HCT116 (cell line): ENCODE results near the gene PLCB1. TPM values are rescaled to one million over a fixed set of nuclear protein-coding genes. Genes with fewer than 3 reads are reported as not detected.

ENCODE experiments used
- ATAC-seq: fragments of 200-7000 bp; cut with Tn5 transposase; 2 replicates; pipeline ENCODE4 v1.9.1; 2020; ENCODE audit warnings: mild to moderate bottlenecking, moderate library complexity
- BruUV-seq: library from RNA; stranded (reverse); fragments of 400-500 nt; replicated peaks from 2 replicates; lab custom pipeline; 2021; lab: Mats Ljungman, UMichigan
- CTCF ChIA-PET: fragments of 300-600 bp; sonication (Branson Sonifier 250); formaldehyde crosslinking; loops from one replicate; lab custom pipeline; 2021; ENCODE audit warnings: antibody characterized with exemption; lab: Charles Lee
- POLR2A ChIA-PET: fragments of 300-600, 350-600 bp; sonication (Branson Sonifier 250); formaldehyde crosslinking; loops from one replicate; lab custom pipeline; 2021; ENCODE audit warnings: antibody characterized with exemption; lab: Charles Lee
- RAD21 ChIA-PET, 2 experiments: fragments of 300-600 bp; sonication (Branson Sonifier 250); formaldehyde crosslinking; loops; one replicate each; lab custom pipeline; 2023; ENCODE audit warnings: low total read pairs in 2 of 2; ENCODE audit not compliant: uncharacterized antibody in 2 of 2, unreplicated experiment in 2 of 2, low non-redundant PET in 1 of 2; lab: Charles Lee
- DNase-seq: peaks from one replicate; pipeline ENCODE4 v3.0.0-alpha.2; 2010; ENCODE audit warnings: low read depth, low spot score
- H2AFZ ChIP-seq: fragments of 200-600 bp; shearing (Covaris generic), sonication (generic); 2 replicates; pipeline ENCODE4 v1.6.1; 2017; ENCODE audit warnings: low read depth, mixed run types, mixed read lengths, antibody characterized with exemption, low read length; ENCODE audit not compliant: poor library complexity, severe bottlenecking
- H3K27ac ChIP-seq: 2 replicates; pipeline ENCODE4 v1.5.1; 2012; ENCODE audit warnings: low read depth, low read length
- H3K27me3 ChIP-seq: fragments of 200-600 bp; sonication (generic); 2 replicates; pipeline ENCODE4 v1.6.1; 2016; ENCODE audit warnings: mixed run types, low read length, mixed read lengths; ENCODE audit not compliant: insufficient read depth
- H3K36me3 ChIP-seq, 2 experiments: fragments of 200-500 bp in 1 of 2; fragments of 200-600 bp in 1 of 2; sonication (Bioruptor generic) in 1 of 2; sonication (generic) in 1 of 2; 2 replicates each; pipeline versions ENCODE4 v1.5.1 to v1.6.1; 2014 to 2016; ENCODE audit warnings: low read length in 2 of 2, inconsistent platforms in 1 of 2, mixed read lengths in 1 of 2, mixed run types in 1 of 2; ENCODE audit not compliant: insufficient read depth in 2 of 2, control insufficient read depth in 1 of 2
- H3K4me1 ChIP-seq, 2 experiments: fragments of 200-600 bp in 1 of 2; sonication (generic) in 1 of 2; 2 replicates each; pipeline versions ENCODE4 v1.5.1 to v1.6.1; 2012 to 2017; ENCODE audit warnings: low read length in 2 of 2, inconsistent platforms in 1 of 2, mild to moderate bottlenecking in 1 of 2, mixed read lengths in 1 of 2, mixed run types in 1 of 2, moderate library complexity in 1 of 2; ENCODE audit not compliant: insufficient read depth in 2 of 2, control insufficient read depth in 1 of 2
- H3K4me2 ChIP-seq: fragments of 200-600 bp; sonication (generic); 2 replicates; pipeline ENCODE4 v1.6.1; 2017; ENCODE audit warnings: mixed run types, low read length, mixed read lengths
- H3K4me3 ChIP-seq, 2 experiments: fragments of 200-600 bp in 1 of 2; sonication (generic) in 1 of 2; replicated peaks in 1 of 2; 2 replicates each; pipeline ENCODE4 v1.5.1; 2011 to 2016; ENCODE audit warnings: low read length in 2 of 2, control low read depth in 1 of 2, low read depth in 1 of 2, mild to moderate bottlenecking in 1 of 2, mixed read lengths in 1 of 2, mixed run types in 1 of 2
- H3K79me2 ChIP-seq: fragments of 200-600 bp; sonication (generic); 2 replicates; pipeline ENCODE4 v1.6.1; 2017; ENCODE audit warnings: mild to moderate bottlenecking, mixed run types, low read length, moderate library complexity, mixed read lengths; ENCODE audit not compliant: insufficient read depth
- H3K9ac ChIP-seq: fragments of 200-600 bp; sonication (generic); 2 replicates; pipeline ENCODE4 v1.6.1; 2016; ENCODE audit warnings: low read length, mixed read lengths
- H3K9me2 ChIP-seq: fragments of 200-600 bp; sonication (generic), shearing (Covaris generic); 2 replicates; pipeline ENCODE4 v1.6.1; 2017; ENCODE audit warnings: mixed run types, mild to moderate bottlenecking, moderate library complexity; ENCODE audit not compliant: insufficient read depth
- H3K9me3 ChIP-seq, 2 experiments: fragments of 200-500 bp in 1 of 2; fragments of 200-600 bp in 1 of 2; sonication (Bioruptor generic) in 1 of 2; sonication (generic) in 1 of 2; 2 replicates each; pipeline ENCODE4 v1.6.1; 2014 to 2017; ENCODE audit warnings: low read length in 2 of 2, mixed read lengths in 2 of 2, inconsistent platforms in 1 of 2, low read depth in 1 of 2, mild to moderate bottlenecking in 1 of 2, mixed run types in 1 of 2, moderate library complexity in 1 of 2; ENCODE audit not compliant: control insufficient read depth in 1 of 2, insufficient read depth in 1 of 2
- H4K20me1 ChIP-seq: fragments of 200-600 bp; sonication (generic), shearing (Covaris generic); 2 replicates; pipeline ENCODE4 v1.6.1; 2017; ENCODE audit warnings: mixed run types, mild to moderate bottlenecking, moderate library complexity; ENCODE audit not compliant: insufficient read depth
- CBX3 ChIP-seq: IDR thresholded peaks from 2 replicates; pipeline ENCODE4 v1.6.1; 2012; ENCODE audit warnings: low read depth
- CEBPB ChIP-seq: IDR thresholded peaks from 2 replicates; pipeline ENCODE4 v1.6.1; 2012; ENCODE audit warnings: low read depth
- EZH2 ChIP-seq: fragments of 200-600 bp; sonication (generic); IDR thresholded peaks from 2 replicates; pipeline ENCODE4 v1.6.1; 2017; ENCODE audit warnings: antibody characterized with exemption, mixed run types
- EZH2phosphoT487 ChIP-seq: fragments of 200-600 bp; IDR thresholded peaks from 2 replicates; pipeline ENCODE4 v1.6.1; 2018; ENCODE audit warnings: antibody characterized with exemption, borderline replicate concordance
- JUND ChIP-seq: IDR thresholded peaks from 2 replicates; pipeline ENCODE4 v1.6.1; 2012
- POLR2A ChIP-seq: IDR thresholded peaks from 2 replicates; pipeline ENCODE4 v1.7.0; 2011; ENCODE audit warnings: borderline replicate concordance; ENCODE audit not compliant: insufficient read depth, insufficient read length; ENCODE audit errors: extremely low read depth
- POLR2AphosphoS5 ChIP-seq: IDR thresholded peaks from 2 replicates; pipeline ENCODE4 v1.6.1; 2011; ENCODE audit warnings: mild to moderate bottlenecking, low read depth, low read length, moderate library complexity
- RAD21 ChIP-seq: IDR thresholded peaks from 2 replicates; pipeline ENCODE4 v1.6.1; 2012; ENCODE audit warnings: low read depth, mild to moderate bottlenecking
- SRF ChIP-seq: IDR thresholded peaks from 2 replicates; pipeline ENCODE4 v1.6.1; 2012; ENCODE audit warnings: low read depth
- TCF7L2 ChIP-seq: IDR thresholded peaks from 2 replicates; pipeline ENCODE4 v1.7.0; 2011; ENCODE audit warnings: borderline replicate concordance, inconsistent platforms; ENCODE audit not compliant: insufficient read depth, insufficient read length; ENCODE audit errors: extremely low read depth
- ZFX ChIP-seq: fragments of 450-650 bp; IDR thresholded peaks from 2 replicates; pipeline ENCODE4 v1.6.1; 2017
- intact Hi-C: fragments of 100-400 bp; cut with micrococcal nuclease; formaldehyde crosslinking; loops from 2 replicates; pipeline ENCODE4 v1.10.0; 2022
- total RNA-seq: library from RNA; stranded (reverse); gene quantifications from one replicate; pipeline ENCODE4 v1.2.1, GENCODE V29; 2021; ENCODE audit not compliant: unreplicated experiment
- TF ChIP-seq, protein P1 (sequence below): IDR thresholded peaks from 2 replicates; pipeline ENCODE4 v1.6.1; 2012; ENCODE audit warnings: low read depth

Gene PLCB1
- total RNA-seq, 1 experiment from 2014 or later: 15.8 TPM

GRCh38 chr20:8166730-8167129 is 34.7 kb downstream of the PLCB1 start:
- intact Hi-C loops: no loop called here
- no peak overlapping the region for H2AFZ ChIP-seq
- H3K36me3 ChIP-seq: no peaks in the 10 kb centered on the region
- H3K27ac ChIP-seq: no peak overlapping the region
- ChIA-PET POLR2A (no interaction called here), CTCF (no interaction called here)
- BruUV-seq: no TSS peak
- H3K4me3 ChIP-seq: no peak overlapping the region
- no peaks in the 10 kb centered on the region for H3K79me2 ChIP-seq
- DNase-seq: no peak
- no peaks in the 10 kb centered on the region for H4K20me1 ChIP-seq
- no peak overlapping the region for H3K9ac ChIP-seq
- H3K27me3 ChIP-seq: no peaks in the 10 kb centered on the region
- H3K4me1 ChIP-seq: no peaks in the 10 kb centered on the region
- TF ChIP-seq, protein P1, sequence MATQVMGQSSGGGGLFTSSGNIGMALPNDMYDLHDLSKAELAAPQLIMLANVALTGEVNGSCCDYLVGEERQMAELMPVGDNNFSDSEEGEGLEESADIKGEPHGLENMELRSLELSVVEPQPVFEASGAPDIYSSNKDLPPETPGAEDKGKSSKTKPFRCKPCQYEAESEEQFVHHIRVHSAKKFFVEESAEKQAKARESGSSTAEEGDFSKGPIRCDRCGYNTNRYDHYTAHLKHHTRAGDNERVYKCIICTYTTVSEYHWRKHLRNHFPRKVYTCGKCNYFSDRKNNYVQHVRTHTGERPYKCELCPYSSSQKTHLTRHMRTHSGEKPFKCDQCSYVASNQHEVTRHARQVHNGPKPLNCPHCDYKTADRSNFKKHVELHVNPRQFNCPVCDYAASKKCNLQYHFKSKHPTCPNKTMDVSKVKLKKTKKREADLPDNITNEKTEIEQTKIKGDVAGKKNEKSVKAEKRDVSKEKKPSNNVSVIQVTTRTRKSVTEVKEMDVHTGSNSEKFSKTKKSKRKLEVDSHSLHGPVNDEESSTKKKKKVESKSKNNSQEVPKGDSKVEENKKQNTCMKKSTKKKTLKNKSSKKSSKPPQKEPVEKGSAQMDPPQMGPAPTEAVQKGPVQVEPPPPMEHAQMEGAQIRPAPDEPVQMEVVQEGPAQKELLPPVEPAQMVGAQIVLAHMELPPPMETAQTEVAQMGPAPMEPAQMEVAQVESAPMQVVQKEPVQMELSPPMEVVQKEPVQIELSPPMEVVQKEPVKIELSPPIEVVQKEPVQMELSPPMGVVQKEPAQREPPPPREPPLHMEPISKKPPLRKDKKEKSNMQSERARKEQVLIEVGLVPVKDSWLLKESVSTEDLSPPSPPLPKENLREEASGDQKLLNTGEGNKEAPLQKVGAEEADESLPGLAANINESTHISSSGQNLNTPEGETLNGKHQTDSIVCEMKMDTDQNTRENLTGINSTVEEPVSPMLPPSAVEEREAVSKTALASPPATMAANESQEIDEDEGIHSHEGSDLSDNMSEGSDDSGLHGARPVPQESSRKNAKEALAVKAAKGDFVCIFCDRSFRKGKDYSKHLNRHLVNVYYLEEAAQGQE: no peak
- no peak for TF ChIP-seq ZFX
- TF ChIP-seq, all 23 proteins: peak for 0
- RAD21 ChIA-PET: no interaction called here
- Histone ChIP-seq H3K9me2 (no peaks in the 10 kb centered on the region), H3K9me3 (no peaks in the 10 kb centered on the region), H3K4me2 (no peak overlapping the region)
- no peak for ATAC-seq

DNA sequence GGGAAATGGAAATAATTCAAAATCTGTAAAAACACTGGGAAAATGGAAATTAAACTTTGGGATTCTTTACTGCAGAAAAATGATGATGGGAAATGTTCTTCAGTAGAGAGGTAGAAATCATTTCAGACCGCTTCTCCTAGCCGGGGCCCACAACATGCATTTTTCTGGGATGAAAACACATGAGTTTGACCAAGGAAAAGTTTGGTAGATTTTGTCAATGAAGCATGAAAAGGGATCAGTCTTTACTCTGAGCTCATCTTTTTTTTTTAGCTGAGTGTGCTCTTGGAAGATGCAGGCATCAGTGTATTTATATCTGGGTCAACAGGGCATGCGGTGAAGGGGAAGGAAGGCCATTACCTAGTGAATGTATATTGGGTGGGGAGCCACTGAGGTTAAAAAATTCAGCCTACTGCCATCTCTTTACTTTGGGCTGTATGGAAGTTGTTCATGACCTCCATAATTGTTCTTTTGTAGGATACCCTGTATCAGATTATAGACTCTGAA is 36.8 kb downstream of the PLCB1 start:
- DNase-seq (no peak), ATAC-seq (no peak)
- no TSS peak for BruUV-seq
- Histone ChIP-seq H3K27ac (no peak overlapping the region), H3K4me1 (no peaks in the 10 kb centered on the region), H4K20me1 (no peaks in the 10 kb centered on the region), H3K4me3 (no peak overlapping the region), H3K9ac (no peak overlapping the region), H2AFZ (no peak overlapping the region), H3K27me3 (no peaks in the 10 kb centered on the region), H3K79me2 (no peaks in the 10 kb centered on the region), H3K9me2 (no peaks in the 10 kb centered on the region), H3K36me3 (no peaks in the 10 kb centered on the region), H3K4me2 (no peak overlapping the region), H3K9me3 (no peaks in the 10 kb centered on the region)
- intact Hi-C loops: no loop called here
- RAD21 ChIA-PET: no interaction called here
- CTCF ChIA-PET: no interaction called here
- POLR2A ChIA-PET: no interaction called here
- TF ChIP-seq SRF (no peak), CEBPB (no peak), TCF7L2 (no peak), POLR2A (no peak), RAD21 (no peak), CBX3 (no peak), JUND (no peak), EZH2 (no peak), POLR2AphosphoS5 (no peak), EZH2phosphoT487 (no peak)
